ENCODE measurements around the gene MED27. TPM values are rescaled to one million over a fixed set of nuclear protein-coding genes. Genes with fewer than 3 reads are reported as not detected.

The MED27 gene
- total RNA-seq, 1 experiment from 2014 or later = 30.4 TPM

- no peak overlapping the region for H3K4me3 Mint-ChIP-seq (ENCODE audit: unreplicated experiment)
- ChIA-PET POLR2A (no interaction called here), CTCF (no interaction called here)
- TF ChIP-seq, protein P1, sequence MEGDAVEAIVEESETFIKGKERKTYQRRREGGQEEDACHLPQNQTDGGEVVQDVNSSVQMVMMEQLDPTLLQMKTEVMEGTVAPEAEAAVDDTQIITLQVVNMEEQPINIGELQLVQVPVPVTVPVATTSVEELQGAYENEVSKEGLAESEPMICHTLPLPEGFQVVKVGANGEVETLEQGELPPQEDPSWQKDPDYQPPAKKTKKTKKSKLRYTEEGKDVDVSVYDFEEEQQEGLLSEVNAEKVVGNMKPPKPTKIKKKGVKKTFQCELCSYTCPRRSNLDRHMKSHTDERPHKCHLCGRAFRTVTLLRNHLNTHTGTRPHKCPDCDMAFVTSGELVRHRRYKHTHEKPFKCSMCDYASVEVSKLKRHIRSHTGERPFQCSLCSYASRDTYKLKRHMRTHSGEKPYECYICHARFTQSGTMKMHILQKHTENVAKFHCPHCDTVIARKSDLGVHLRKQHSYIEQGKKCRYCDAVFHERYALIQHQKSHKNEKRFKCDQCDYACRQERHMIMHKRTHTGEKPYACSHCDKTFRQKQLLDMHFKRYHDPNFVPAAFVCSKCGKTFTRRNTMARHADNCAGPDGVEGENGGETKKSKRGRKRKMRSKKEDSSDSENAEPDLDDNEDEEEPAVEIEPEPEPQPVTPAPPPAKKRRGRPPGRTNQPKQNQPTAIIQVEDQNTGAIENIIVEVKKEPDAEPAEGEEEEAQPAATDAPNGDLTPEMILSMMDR (IDR thresholded peaks at IDR 0.05; ENCODE audit: insufficient read depth in 1 of 2, low read depth in 1 of 2, low read length in 1 of 2, severe bottlenecking in 1 of 2, unreplicated experiment in 1 of 2) = no peak
- no TSS peak for BruUV-seq (replicated peaks)
- no peaks in the 10 kb centered on the region for H3K9me3 Mint-ChIP-seq (ENCODE audit: unreplicated experiment)
- no peak for DNase-seq
- no peaks in the 10 kb centered on the region for H3K36me3 Mint-ChIP-seq (ENCODE audit: insufficient read depth, unreplicated experiment)
- Histone ChIP-seq H3K4me1 (no peaks in the 10 kb centered on the region), H3K27me3 (replicated peaks; ENCODE audit: control insufficient read depth, insufficient read depth, low read length) (no peaks in the 10 kb centered on the region), H3K4me3 (ENCODE audit: low read depth, low read length) (no peak overlapping the region), H3K9me3 (no peaks in the 10 kb centered on the region), H3K36me3 (ENCODE audit: control insufficient read depth, insufficient read depth, low read length) (no peaks in the 10 kb centered on the region)
- H3K27me3 Mint-ChIP-seq (ENCODE audit: insufficient read depth, unreplicated experiment) = no peaks in the 10 kb centered on the region
- no peaks in the 10 kb centered on the region for H3K4me1 Mint-ChIP-seq (ENCODE audit: low read depth, unreplicated experiment)
- no peak overlapping the region for H3K27ac Mint-ChIP-seq (ENCODE audit: unreplicated experiment)
- intact Hi-C loops (cut with micrococcal nuclease; ENCODE audit: unreplicated experiment) = no loop called here
Measured at GRCh38 chr9:131853434-131853833, 226.2 kb downstream of the MED27 start.

DNA sequence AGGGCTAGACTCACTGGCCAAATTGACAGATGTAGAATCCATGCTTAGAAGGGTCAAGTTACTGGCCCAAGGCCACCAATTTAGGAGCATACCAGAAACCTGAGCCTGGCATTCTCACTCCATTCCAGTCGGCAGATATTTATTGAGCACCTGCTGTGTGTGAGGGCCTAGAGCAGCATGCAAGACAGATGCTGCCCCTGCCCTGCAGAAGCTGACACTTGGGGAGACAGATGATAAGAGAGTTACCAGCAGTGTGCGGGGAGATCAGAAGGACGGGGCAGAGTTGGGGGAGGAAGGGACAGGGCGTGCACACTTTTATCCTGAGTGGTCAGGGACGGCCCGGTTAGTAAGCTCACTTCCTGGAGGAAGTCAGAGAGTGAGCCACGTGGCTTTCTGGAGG lies 228.3 kb downstream of the MED27 start:
- no peak overlapping the region for H3K4me3 Mint-ChIP-seq (ENCODE audit: unreplicated experiment)
- POLR2A ChIA-PET = no interaction called here
- no TSS peak for BruUV-seq (replicated peaks)

DNA sequence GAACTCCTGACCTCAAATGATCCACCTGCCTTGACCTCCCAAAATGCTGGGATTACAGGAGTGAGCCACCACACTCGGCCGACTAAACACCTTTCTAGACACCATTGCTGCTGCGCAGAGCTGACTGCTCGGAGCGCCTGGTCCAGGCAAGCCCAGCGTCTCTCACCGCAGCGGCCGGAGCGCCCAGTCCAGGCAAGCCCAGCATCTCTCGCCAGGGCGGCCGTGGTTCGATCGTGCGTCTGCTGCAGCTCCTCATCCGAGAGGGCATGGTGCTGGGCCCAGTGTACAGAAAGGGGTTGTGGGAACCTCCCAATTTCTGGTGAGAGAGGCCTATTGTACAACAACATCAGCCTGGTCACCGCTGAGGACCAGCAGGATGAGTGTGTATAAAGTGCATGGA lies 230.3 kb downstream of the MED27 start:
- Mint-ChIP-seq H3K4me3 (ENCODE audit: unreplicated experiment) (no peak overlapping the region), H3K36me3 (ENCODE audit: insufficient read depth, unreplicated experiment) (no peaks in the 10 kb centered on the region)
- no TSS peak for BruUV-seq (replicated peaks)

More for the DNA sequence above, 228.3 kb downstream of the MED27 start:
- Mint-ChIP-seq H3K9me3 (ENCODE audit: unreplicated experiment) (no peaks in the 10 kb centered on the region), H3K4me1 (ENCODE audit: low read depth, unreplicated experiment) (no peaks in the 10 kb centered on the region), H3K36me3 (ENCODE audit: insufficient read depth, unreplicated experiment) (no peaks in the 10 kb centered on the region), H3K27me3 (ENCODE audit: insufficient read depth, unreplicated experiment) (peaks cover 3% of the 10 kb centered on the region), H3K27ac (ENCODE audit: unreplicated experiment) (peak overlapping the region; percentile 7)
- H3K4me3 ChIP-seq (ENCODE audit: low read depth, low read length) = no peak overlapping the region
- TF ChIP-seq, protein P1 (IDR thresholded peaks at IDR 0.05; ENCODE audit: insufficient read depth in 1 of 2, low read depth in 1 of 2, low read length in 1 of 2, severe bottlenecking in 1 of 2, unreplicated experiment in 1 of 2) = no peak
- no peaks in the 10 kb centered on the region for H3K36me3 ChIP-seq (ENCODE audit: control insufficient read depth, insufficient read depth, low read length)
- H3K27me3 ChIP-seq (replicated peaks; ENCODE audit: control insufficient read depth, insufficient read depth, low read length) = no peaks in the 10 kb centered on the region
- DNase-seq = peak in 1 of 2 experiments; percentile 63
- H3K4me1 ChIP-seq = no peaks in the 10 kb centered on the region
- CTCF ChIA-PET = no interaction called here
- intact Hi-C loops (cut with micrococcal nuclease; ENCODE audit: unreplicated experiment) = no loop called here
- H3K9me3 ChIP-seq = no peaks in the 10 kb centered on the region

More for the DNA sequence above, 230.3 kb downstream of the MED27 start:
- intact Hi-C loops (cut with micrococcal nuclease; ENCODE audit: unreplicated experiment) = no loop called here
- POLR2A ChIA-PET = no interaction called here
- CTCF ChIA-PET = no interaction called here
- Histone ChIP-seq H3K9me3 (no peaks in the 10 kb centered on the region), H3K4me3 (ENCODE audit: low read depth, low read length) (no peak overlapping the region), H3K4me1 (no peaks in the 10 kb centered on the region), H3K36me3 (ENCODE audit: control insufficient read depth, insufficient read depth, low read length) (no peaks in the 10 kb centered on the region), H3K27me3 (replicated peaks; ENCODE audit: control insufficient read depth, insufficient read depth, low read length) (no peaks in the 10 kb centered on the region)
- Mint-ChIP-seq H3K9me3 (ENCODE audit: unreplicated experiment) (no peaks in the 10 kb centered on the region), H3K4me1 (ENCODE audit: low read depth, unreplicated experiment) (no peaks in the 10 kb centered on the region), H3K27me3 (ENCODE audit: insufficient read depth, unreplicated experiment) (peaks cover 3% of the 10 kb centered on the region), H3K27ac (ENCODE audit: unreplicated experiment) (no peak overlapping the region)
- TF ChIP-seq, protein P1 (IDR thresholded peaks at IDR 0.05; ENCODE audit: insufficient read depth in 1 of 2, low read depth in 1 of 2, low read length in 1 of 2, severe bottlenecking in 1 of 2, unreplicated experiment in 1 of 2) = no peak
- DNase-seq = no peak
